Measurements from ENCODE around the gene GALNT18.

GRCh38 chr11:11345099-11345498 lies 276.7 kb downstream of the GALNT18 start:
- no peak for TF ChIP-seq CTCF (IDR thresholded peaks at IDR 0.05)
- no peak for TF ChIP-seq POLR2A (IDR thresholded peaks at IDR 0.05)
